ENCODE results near the gene SLC4A3. TPM values are rescaled to one million over a fixed set of nuclear protein-coding genes. Genes with fewer than 3 reads are reported as not detected.

SLC4A3 gene
- total RNA-seq, 2 donors from 2014 or later = 0.47 to 0.72 TPM

GRCh38 chr2:219643788-219644398 is 16.5 kb downstream of the SLC4A3 start:
- H3K9ac ChIP-seq (ENCODE audit: low read depth in 2 of 2, low read length in 2 of 2) = no peak overlapping the region
- no peaks in the 10 kb centered on the region for H3K36me3 ChIP-seq
- no peak overlapping the region for H3K4me3 ChIP-seq
- intact Hi-C loops (cut with DNase I) = loop anchor here (2.0 to 5.0 kb wide), 2 partner anchors 43 to 103 kb away; no protein-coding TSS in a partner anchor
- no peak overlapping the region for H3K27ac ChIP-seq
- no peaks in the 10 kb centered on the region for H3K4me1 ChIP-seq
- H3K9me3 ChIP-seq = no peaks in the 10 kb centered on the region
- no peak for DNase-seq
- H3K27me3 ChIP-seq = no peaks in the 10 kb centered on the region
- TF ChIP-seq CTCF (IDR thresholded peaks at IDR 0.05) = no peak

- no peak overlapping the region for H3K27ac ChIP-seq
- no peak for TF ChIP-seq CTCF (IDR thresholded peaks at IDR 0.05)
- intact Hi-C loops (cut with DNase I) = loop anchor here (5.0 kb wide), 1 partner anchor 42 kb away; no protein-coding TSS in a partner anchor
These were observed 17.5 kb downstream of the SLC4A3 start for GRCh38 chr2:219644801-219645480.

GRCh38 chr2:219645631-219646527 is 18.4 kb downstream of the SLC4A3 start:
- no peak for TF ChIP-seq CTCF (IDR thresholded peaks at IDR 0.05)
- H3K27me3 ChIP-seq = no peaks in the 10 kb centered on the region
- no peak for DNase-seq
- intact Hi-C loops (cut with DNase I) = no loop called here
- H3K36me3 ChIP-seq = no peaks in the 10 kb centered on the region
- H3K4me3 ChIP-seq = no peak overlapping the region
- no peaks in the 10 kb centered on the region for H3K9me3 ChIP-seq
- H3K9ac ChIP-seq (ENCODE audit: low read depth in 2 of 2, low read length in 2 of 2) = no peak overlapping the region
- no peak overlapping the region for H3K27ac ChIP-seq
- H3K4me1 ChIP-seq = no peaks in the 10 kb centered on the region

More at GRCh38 chr2:219644801-219645480, 17.5 kb downstream of the SLC4A3 start:
- Histone ChIP-seq H3K4me1 (no peaks in the 10 kb centered on the region), H3K9me3 (no peaks in the 10 kb centered on the region), H3K36me3 (no peaks in the 10 kb centered on the region), H3K4me3 (no peak overlapping the region), H3K27me3 (no peaks in the 10 kb centered on the region), H3K9ac (ENCODE audit: low read depth in 2 of 2, low read length in 2 of 2) (no peak overlapping the region)
- no peak for DNase-seq

GRCh38 chr2:219648176-219648575 is 20.7 kb downstream of the SLC4A3 start:
- intact Hi-C loops (cut with DNase I) = no loop called here
- no peak for TF ChIP-seq CTCF (IDR thresholded peaks at IDR 0.05)

GRCh38 chr2:219648963-219649362 is 21.5 kb downstream of the SLC4A3 start:
- intact Hi-C loops (cut with DNase I) = no loop called here
- Histone ChIP-seq H3K27me3 (no peaks in the 10 kb centered on the region), H3K36me3 (no peaks in the 10 kb centered on the region), H3K4me3 (no peak overlapping the region), H3K9me3 (no peaks in the 10 kb centered on the region), H3K4me1 (no peaks in the 10 kb centered on the region), H3K27ac (no peak overlapping the region), H3K9ac (ENCODE audit: low read depth in 2 of 2, low read length in 2 of 2) (no peak overlapping the region)
- no peak for DNase-seq
- TF ChIP-seq CTCF (IDR thresholded peaks at IDR 0.05) = no peak

More at GRCh38 chr2:219648176-219648575, 20.7 kb downstream of the SLC4A3 start:
- no peaks in the 10 kb centered on the region for H3K27me3 ChIP-seq
- H3K9me3 ChIP-seq = no peaks in the 10 kb centered on the region
- H3K9ac ChIP-seq (ENCODE audit: low read depth in 2 of 2, low read length in 2 of 2) = no peak overlapping the region
- H3K4me1 ChIP-seq = no peaks in the 10 kb centered on the region
- H3K36me3 ChIP-seq = no peaks in the 10 kb centered on the region
- no peak for DNase-seq
- no peak overlapping the region for H3K27ac ChIP-seq
- H3K4me3 ChIP-seq = no peak overlapping the region

All from colonic mucosa (tissue), 4 donors.